ENCODE results near the gene MYH7B.

GRCh38 chr20:34982270-34983088 is 26.8 kb downstream of the MYH7B start:
- TF ChIP-seq CTCF (IDR thresholded peaks at IDR 0.05 in 2 of 3, conservative IDR thresholded peaks at IDR 0.05 in 1 of 3; ENCODE audit: borderline replicate concordance in 1 of 3, insufficient read depth in 1 of 3, low read depth in 2 of 3, low read length in 2 of 3) (no peak), MAX (IDR thresholded peaks at IDR 0.05) (no peak), REST (IDR thresholded peaks at IDR 0.05; ENCODE audit: low read depth) (no peak), POLR2A (IDR thresholded peaks at IDR 0.05; ENCODE audit: borderline replicate concordance, extremely low read depth, insufficient read depth, insufficient read length) (no peak), RAD21 (IDR thresholded peaks at IDR 0.05; ENCODE audit: low read depth) (no peak), POLR2AphosphoS5 (IDR thresholded peaks at IDR 0.05; ENCODE audit: low read depth, low read length) (no peak), CEBPB (IDR thresholded peaks at IDR 0.05; ENCODE audit: low read depth) (no peak), EZH2 (IDR thresholded peaks at IDR 0.05) (no peak), EGR1 (IDR thresholded peaks at IDR 0.05; ENCODE audit: low read depth) (no peak), EZH2phosphoT487 (IDR thresholded peaks at IDR 0.05; ENCODE audit: borderline replicate concordance) (no peak), SIN3A (IDR thresholded peaks at IDR 0.05; ENCODE audit: low read depth) (no peak), SP1 (IDR thresholded peaks at IDR 0.05; ENCODE audit: low read depth) (no peak), JUND (IDR thresholded peaks at IDR 0.05) (no peak)
